ENCODE measurements around the gene GPRC5D. TPM values are rescaled to one million over a fixed set of nuclear protein-coding genes. Genes with fewer than 3 reads are reported as not detected.

GPRC5D gene
- total and polyA plus RNA-seq, 9 of the 15 experiments (the other 6 are each of a cell fraction or from before 2014, with no cell fraction given) = 1.0 to 1.1 TPM; not detected in 7

DNA sequence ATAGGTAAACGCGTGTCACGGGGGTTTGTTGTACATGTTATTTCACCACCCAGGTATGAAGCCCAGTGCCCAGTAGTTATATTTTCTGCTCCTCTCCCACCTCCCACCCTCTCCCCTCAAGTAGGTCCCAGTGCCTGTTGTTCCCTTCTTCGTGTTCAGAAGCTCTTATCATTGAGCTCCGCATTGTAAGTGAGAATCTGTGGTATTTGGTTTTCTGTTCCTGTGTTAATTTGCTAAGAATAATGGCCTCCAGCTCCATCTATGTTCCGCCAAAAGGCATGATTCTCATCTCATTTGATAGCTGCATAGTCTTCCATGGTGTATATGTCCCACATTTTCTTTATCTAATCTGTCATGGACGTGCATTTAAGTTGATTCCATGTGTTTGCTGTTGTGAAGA lies 6.9 kb upstream of the GPRC5D start:
- H3K79me2 ChIP-seq (ENCODE audit: control insufficient read depth, insufficient read depth, low read length) = no peaks in the 10 kb centered on the region
- H3K4me1 ChIP-seq (replicated peaks in 1 of 2; ENCODE audit: control insufficient read depth in 2 of 2, insufficient read depth in 2 of 2, low read length in 2 of 2) = no peaks in the 10 kb centered on the region
- ATAC-seq (no peak), FAIRE-seq (no peak), DNase-seq (ENCODE audit: extremely low read depth in 1 of 4, low spot score in 3 of 4) (no peak)
- no peaks in the 10 kb centered on the region for H4K20me1 ChIP-seq (replicated peaks; ENCODE audit: control insufficient read depth, insufficient read depth, low read length)
- in situ Hi-C loops (cut with MboI) (no loop called here), intact Hi-C loops (cut with micrococcal nuclease) (no loop called here)
- H3K4me3 ChIP-seq = no peak overlapping the region
- ChIA-PET POLR2A (interaction anchor here (0.6 kb wide), 1 partner anchor 681 kb away, joined by 3 read pairs; no protein-coding TSS in a partner anchor), CTCF (ENCODE audit: low intra/inter-chr PET ratio) (no interaction called here)
- H2AFZ ChIP-seq (ENCODE audit: low read depth, low read length) = no peak overlapping the region
- no peak overlapping the region for H3K4me2 ChIP-seq (ENCODE audit: insufficient read depth, low read length)
- H3K27me3 ChIP-seq (ENCODE audit: control insufficient read depth in 2 of 2, insufficient read depth in 2 of 2, low read length in 2 of 2) = no peaks in the 10 kb centered on the region
- H3K9me1 ChIP-seq (ENCODE audit: control insufficient read depth, insufficient read depth, low read length) = no peaks in the 10 kb centered on the region
- H3K36me3 ChIP-seq (ENCODE audit: control insufficient read depth, insufficient read depth, low read length) = no peaks in the 10 kb centered on the region
- TF ChIP-seq FOS (IDR thresholded peaks at IDR 0.05; ENCODE audit: extremely low read depth, insufficient read length) (no peak), RBM39 (optimal IDR thresholded peaks at IDR 0.05; ENCODE audit: low read depth, low read length) (no peak), FOXK1 (CRISPR knock-in tag; IDR thresholded peaks at IDR 0.05; ENCODE audit: borderline replicate concordance) (no peak), NR2C1 (IDR thresholded peaks at IDR 0.05) (no peak), NR2C1 (tag; IDR thresholded peaks at IDR 0.05) (no peak), POLR2AphosphoS5 (IDR thresholded peaks at IDR 0.05; ENCODE audit: control insufficient read depth, insufficient read depth, low read depth, low read length) (no peak), SAFB2 (IDR thresholded peaks at IDR 0.05; ENCODE audit: borderline replicate concordance, low read depth, low read length, severe bottlenecking) (no peak), PTTG1 (tag; IDR thresholded peaks at IDR 0.05; ENCODE audit: low read depth) (no peak), PCBP2 (IDR thresholded peaks at IDR 0.05; ENCODE audit: low read depth, low read length, poor library complexity, severe bottlenecking) (no peak)
- TF ChIP-seq, protein P1, sequence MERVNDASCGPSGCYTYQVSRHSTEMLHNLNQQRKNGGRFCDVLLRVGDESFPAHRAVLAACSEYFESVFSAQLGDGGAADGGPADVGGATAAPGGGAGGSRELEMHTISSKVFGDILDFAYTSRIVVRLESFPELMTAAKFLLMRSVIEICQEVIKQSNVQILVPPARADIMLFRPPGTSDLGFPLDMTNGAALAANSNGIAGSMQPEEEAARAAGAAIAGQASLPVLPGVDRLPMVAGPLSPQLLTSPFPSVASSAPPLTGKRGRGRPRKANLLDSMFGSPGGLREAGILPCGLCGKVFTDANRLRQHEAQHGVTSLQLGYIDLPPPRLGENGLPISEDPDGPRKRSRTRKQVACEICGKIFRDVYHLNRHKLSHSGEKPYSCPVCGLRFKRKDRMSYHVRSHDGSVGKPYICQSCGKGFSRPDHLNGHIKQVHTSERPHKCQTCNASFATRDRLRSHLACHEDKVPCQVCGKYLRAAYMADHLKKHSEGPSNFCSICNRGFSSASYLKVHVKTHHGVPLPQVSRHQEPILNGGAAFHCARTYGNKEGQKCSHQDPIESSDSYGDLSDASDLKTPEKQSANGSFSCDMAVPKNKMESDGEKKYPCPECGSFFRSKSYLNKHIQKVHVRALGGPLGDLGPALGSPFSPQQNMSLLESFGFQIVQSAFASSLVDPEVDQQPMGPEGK (CRISPR knock-in tag; IDR thresholded peaks at IDR 0.05; ENCODE audit: borderline replicate concordance) = no peak
- no peaks in the 10 kb centered on the region for H3K9me3 ChIP-seq (replicated peaks; ENCODE audit: control insufficient read depth, insufficient read depth, low read depth, low read length)
- H3K9ac ChIP-seq (ENCODE audit: insufficient read depth in 1 of 2, low read depth in 2 of 2, low read length in 2 of 2) = no peak overlapping the region
- no TSS peak for BruUV-seq (replicated peaks)
- H3K27ac ChIP-seq (ENCODE audit: extremely low read depth, low read depth, low read length) = no peak overlapping the region
- 73% methylated on average over 7 of the region's 7 CpGs for WGBS (ENCODE audit: insufficient coverage, low coverage, missing lambda C conversion rate)
